GM12864 (cell line): ENCODE measurements around the gene IGFBP1.

Experiments
- DNase-seq: peaks from one replicate; pipeline ENCODE4 v3.0.0-alpha.2; 2011; ENCODE audit warnings: low read depth
- H3K4me3 ChIP-seq: 2 replicates; pipeline ENCODE4 v1.5.1; 2011; ENCODE audit warnings: mild to moderate bottlenecking, low read depth, low read length, control low read depth
- TF ChIP-seq, protein P1 (sequence below): IDR thresholded peaks from 2 replicates; pipeline ENCODE4 v1.5.1; 2011; ENCODE audit warnings: low read depth, mild to moderate bottlenecking, moderate library complexity, low read length, control low read depth, inconsistent platforms; ENCODE audit errors: missing control alignments

Gene IGFBP1

DNA sequence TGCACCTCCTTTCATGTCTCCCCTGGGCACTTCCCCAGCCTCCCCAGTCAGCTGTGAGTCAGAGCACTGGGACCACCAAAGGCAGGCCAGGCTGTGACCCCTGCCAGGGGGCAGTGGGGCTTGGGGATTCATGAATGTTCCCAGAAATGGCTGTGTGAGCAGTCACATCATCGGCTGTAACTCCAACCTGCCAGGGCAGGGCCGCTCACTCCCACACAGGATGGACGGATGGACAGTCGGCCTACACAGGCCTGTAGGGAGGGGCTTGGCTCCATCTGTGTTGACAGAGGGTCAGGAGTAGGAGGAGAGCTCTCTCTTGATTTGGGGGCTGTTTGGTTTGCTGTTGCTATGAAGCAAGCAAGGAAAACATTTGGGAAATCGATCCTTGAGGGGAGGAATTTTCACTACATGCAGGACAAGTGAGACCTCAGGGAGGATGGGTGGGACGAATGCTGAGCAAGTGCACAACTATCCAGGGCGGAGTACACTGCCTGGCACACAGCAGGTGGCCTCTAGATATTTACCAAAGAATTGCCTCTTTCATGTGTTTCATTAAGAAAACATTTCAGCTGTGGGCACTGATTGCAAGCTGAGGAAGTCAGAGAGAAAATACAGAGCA lies 2.9 kb upstream of the IGFBP1 start:
- TF ChIP-seq, protein P1, sequence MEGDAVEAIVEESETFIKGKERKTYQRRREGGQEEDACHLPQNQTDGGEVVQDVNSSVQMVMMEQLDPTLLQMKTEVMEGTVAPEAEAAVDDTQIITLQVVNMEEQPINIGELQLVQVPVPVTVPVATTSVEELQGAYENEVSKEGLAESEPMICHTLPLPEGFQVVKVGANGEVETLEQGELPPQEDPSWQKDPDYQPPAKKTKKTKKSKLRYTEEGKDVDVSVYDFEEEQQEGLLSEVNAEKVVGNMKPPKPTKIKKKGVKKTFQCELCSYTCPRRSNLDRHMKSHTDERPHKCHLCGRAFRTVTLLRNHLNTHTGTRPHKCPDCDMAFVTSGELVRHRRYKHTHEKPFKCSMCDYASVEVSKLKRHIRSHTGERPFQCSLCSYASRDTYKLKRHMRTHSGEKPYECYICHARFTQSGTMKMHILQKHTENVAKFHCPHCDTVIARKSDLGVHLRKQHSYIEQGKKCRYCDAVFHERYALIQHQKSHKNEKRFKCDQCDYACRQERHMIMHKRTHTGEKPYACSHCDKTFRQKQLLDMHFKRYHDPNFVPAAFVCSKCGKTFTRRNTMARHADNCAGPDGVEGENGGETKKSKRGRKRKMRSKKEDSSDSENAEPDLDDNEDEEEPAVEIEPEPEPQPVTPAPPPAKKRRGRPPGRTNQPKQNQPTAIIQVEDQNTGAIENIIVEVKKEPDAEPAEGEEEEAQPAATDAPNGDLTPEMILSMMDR = no peak
- no peak overlapping the region for H3K4me3 ChIP-seq
- DNase-seq = no peak

DNA sequence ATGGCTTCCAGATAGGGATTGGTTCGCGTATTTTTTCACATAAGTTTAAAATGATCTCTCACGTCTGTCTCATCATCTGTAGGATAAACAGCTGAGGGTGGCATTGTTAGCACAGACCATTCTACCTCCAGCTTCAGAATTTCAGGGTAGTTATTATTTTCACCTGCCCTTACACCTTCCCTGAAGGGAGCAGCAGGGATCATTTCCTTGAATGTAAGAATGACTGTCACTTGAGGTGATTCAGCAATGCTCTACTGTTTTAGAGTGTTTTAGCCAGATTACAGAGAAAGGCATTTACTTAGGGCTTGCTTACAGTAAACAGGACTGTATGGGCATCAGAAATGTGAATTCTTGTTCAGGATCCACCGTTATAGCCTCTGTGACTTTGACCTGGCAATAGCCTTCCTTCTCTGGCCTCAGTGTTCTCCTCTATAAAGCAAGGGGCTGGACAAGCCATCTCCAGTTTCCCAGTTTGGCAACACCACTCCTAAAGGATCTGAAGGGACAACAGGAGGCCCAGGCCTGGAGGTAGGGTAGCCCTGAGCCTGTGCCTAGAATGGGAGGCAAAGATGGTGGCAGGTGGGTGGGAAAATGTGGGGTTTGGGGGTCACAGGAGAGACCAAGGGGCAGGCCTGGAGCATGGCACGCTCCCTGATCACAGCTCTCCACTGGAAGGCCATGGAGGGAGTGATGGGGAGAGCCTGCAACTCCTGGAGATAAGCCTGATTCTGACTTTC lies 1.2 kb upstream of the IGFBP1 start:
- no peak overlapping the region for H3K4me3 ChIP-seq
- TF ChIP-seq, protein P1 = no peak
- no peak for DNase-seq

DNA sequence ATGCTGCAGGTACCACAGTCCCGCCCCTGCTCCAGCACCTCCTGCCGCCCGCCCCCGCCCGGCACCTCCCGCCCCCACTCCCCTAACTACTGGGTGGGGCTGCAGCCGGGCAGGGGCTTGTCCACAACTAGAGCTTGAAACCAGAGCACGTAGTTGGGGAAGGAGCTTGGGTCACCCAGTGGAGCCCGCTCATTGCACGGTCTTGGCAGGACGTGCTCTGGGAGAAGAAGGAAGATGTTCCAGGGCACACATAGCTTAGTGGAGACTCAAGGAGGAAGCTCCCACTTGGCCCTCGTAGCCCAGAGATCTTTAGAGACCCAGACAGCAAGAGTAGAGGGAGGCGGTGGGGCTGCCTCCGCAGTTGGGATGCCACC lies 692 bp downstream of the IGFBP1 start:
- DNase-seq = no peak
- H3K4me3 ChIP-seq = no peak overlapping the region
- TF ChIP-seq, protein P1 = no peak

DNA sequence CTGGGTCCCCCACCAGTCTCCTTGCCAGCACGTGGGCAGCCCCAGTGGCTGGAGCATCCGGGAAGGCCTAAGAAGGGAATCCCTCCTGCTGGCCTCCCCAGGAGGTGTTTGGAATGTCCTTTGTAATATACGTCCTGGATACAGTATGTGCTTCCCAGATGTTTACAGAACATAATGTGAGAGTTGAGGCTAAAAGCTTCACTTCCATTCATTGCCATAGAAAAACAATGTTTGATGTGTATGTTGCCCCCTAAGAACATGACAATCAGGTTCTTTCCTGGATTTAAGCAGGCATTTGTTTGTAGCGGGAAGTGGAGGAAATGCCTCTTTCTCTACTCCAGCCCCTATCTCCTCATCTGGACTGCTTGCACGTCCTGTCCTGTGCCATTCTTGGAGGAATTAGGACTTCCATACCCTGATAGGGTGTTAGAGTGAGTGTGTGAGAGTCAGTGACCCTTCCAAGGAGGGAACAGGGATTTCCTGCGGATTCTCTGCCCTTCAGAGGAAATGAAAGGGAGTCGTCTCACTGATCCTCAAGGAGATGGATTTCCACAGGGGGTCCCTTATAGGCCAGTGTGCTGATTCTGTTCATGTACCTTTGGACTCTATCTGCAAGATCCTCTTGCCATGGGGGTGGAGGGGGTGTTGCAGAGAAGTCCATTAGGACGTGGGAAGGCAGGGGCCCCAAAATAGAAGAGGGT lies 1.2 kb downstream of the IGFBP1 start:
- no peak overlapping the region for H3K4me3 ChIP-seq
- DNase-seq = no peak
- TF ChIP-seq, protein P1 = no peak

DNA sequence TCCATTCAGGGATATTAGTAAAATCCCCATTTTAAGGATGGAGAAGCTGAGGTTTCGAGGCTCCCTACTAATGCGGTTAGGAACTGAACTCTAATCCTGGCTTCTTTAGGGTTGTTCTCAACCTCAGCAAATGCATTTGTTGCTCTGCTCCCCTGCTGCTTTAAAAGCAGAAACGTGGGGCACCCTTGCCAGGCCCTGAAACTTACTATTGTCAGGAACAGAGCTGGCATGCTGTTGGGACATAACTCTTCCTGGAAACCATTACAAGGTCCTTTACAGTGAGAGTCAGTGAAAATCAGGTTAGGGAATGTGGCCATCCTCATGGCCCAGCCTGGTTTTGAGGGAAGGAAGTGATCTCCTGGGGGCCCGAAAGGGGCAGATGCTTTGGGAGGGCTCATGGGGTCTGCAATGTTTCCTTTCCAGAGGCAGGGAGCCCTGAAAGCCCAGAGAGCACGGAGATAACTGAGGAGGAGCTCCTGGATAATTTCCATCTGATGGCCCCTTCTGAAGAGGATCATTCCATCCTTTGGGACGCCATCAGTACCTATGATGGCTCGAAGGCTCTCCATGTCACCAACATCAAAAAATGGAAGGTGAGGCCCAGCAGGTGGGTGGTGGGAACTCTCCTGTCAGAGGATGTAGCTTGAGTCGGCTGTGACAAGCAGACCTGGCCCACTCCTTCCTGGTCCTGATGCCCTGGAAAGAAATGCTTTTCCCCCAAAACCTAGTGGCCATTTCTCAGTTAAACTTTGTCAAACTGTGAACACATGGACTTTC lies 2.0 kb downstream of the IGFBP1 start:
- no peak overlapping the region for H3K4me3 ChIP-seq
- TF ChIP-seq, protein P1 = no peak
- no peak for DNase-seq

DNA sequence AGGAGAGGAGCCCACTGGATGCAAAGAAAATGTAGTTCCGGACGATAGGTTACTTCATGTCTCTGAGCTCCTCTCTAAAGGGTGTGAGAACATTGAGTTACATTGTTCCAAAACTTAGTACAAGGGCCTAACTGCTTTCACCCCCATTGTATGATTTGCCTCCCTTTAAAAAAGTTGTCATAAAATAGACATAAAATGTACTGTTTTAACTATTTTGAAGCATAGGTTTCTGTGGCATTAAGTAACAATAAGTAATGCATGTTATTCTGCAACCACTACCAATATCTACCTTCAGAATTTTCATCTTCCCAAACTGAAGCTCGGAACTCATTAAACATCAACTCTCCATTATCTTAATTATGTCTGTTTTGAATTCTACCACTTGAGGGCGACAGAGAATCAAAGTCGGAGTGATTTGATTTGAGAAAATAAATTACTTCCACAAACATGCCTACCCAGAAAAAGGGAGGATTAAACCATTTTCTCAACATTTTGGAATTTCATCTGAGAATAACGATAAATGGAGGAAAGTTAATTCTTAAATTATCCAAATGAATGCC lies 2.7 kb downstream of the IGFBP1 start:
- H3K4me3 ChIP-seq = no peak overlapping the region
- TF ChIP-seq, protein P1 = peak; percentile 43
- DNase-seq = no peak
